Ishikawa (cell line): ENCODE measurements around the gene NSL1.

Experiments
- EP300 ChIP-seq: IDR thresholded peaks from 2 replicates; pipeline ENCODE4 v1.6.1; 2012; ENCODE audit warnings: borderline replicate concordance
- MAX ChIP-seq: IDR thresholded peaks from 2 replicates; pipeline ENCODE4 v1.6.1; 2012
- RAD21 ChIP-seq: IDR thresholded peaks from 2 replicates; pipeline ENCODE4 v1.6.1; 2012; ENCODE audit warnings: low read depth
- TAF1 ChIP-seq: IDR thresholded peaks from 2 replicates; pipeline ENCODE4 v1.6.1; 2012; ENCODE audit warnings: low read depth, mild to moderate bottlenecking
- YY1 ChIP-seq: IDR thresholded peaks from 2 replicates; pipeline ENCODE4 v1.6.1; 2012; ENCODE audit warnings: low read depth

DNA sequence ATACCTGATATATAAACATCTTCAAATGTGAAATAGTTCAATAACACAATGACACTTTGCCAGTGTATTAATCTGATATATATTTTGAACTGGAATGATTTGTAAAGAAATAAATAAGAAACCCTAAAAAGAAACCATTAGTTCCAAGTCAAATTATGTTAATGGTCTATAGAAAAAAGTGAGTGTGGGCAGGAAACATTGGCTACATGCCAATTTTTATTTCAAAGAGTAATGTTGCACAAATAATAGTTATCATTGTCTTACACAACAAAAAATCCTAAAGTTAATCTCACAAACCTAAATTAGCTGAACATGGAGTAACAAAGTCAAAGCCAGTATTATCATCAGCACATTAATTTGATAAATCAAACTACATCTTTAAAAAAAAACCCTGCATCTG is 54.0 kb downstream of the NSL1 start:
- TF ChIP-seq TAF1, result no peak
- TF ChIP-seq YY1, result no peak
- no peak for TF ChIP-seq EP300
- no peak for TF ChIP-seq RAD21
- TF ChIP-seq MAX, result no peak
